Adipose tissue (tissue), 3 donors: ENCODE measurements around the gene KCNMB4. TPM values are rescaled to one million over a fixed set of nuclear protein-coding genes. Genes with fewer than 3 reads are reported as not detected.

ENCODE experiments used
- H3K27ac ChIP-seq: one replicate; pipeline ENCODE4 v1.5.1; 2013; ENCODE audit warnings: low read depth, low read length
- WGBS, 3 donors: extraction: QIAGEN DNeasy Blood & Tissue Kit; methylation state at CpG; one replicate each; pipeline ENCODE4 v1.1.7; 2013; 5-methylcytosine and 5-hydroxymethylcytosine counted together
- polyA plus RNA-seq, 3 donors: library from polyadenylated mRNA; stranded (reverse); fragments of 200-250 nt; gene quantifications; one replicate each; pipeline ENCODE4 v1.2.3, GENCODE V29; 2013
- donor health status: healthy with polysubstance abuse.
- donor health status: Bipolar disorder and iron deficiency.
- donor health status: healthy.

KCNMB4 gene, protein sequence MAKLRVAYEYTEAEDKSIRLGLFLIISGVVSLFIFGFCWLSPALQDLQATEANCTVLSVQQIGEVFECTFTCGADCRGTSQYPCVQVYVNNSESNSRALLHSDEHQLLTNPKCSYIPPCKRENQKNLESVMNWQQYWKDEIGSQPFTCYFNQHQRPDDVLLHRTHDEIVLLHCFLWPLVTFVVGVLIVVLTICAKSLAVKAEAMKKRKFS
- 1 to 10 TPM in 2 of 3 donors, under 1 TPM in 1; 0.58 to 3.7 (median 1.1) TPM for polyA plus RNA-seq

GRCh38 chr12:70365648-70366518 lies at the start of gene KCNMB4:
Gene KCNMB4 (plus strand): TSS chr12:70366290. CDS start chr12:70366735, 445 bp downstream.
- WGBS, 3 donors: 0 to 1% (median 0%) methylated on average over 73 to 83 of the region's 88 CpGs
- no peak within 1 kb of the TSS for H3K27ac ChIP-seq

- H3K27ac ChIP-seq: no peak overlapping the region
- 55 to 89% (median 57%) methylated on average over 3 of the region's 3 CpGs for WGBS, 3 donors
Measured at GRCh38 chr12:70317781-70318180, 48.3 kb upstream of the KCNMB4 start.

GRCh38 chr12:70319605-70320004 lies 46.5 kb upstream of the KCNMB4 start:
- WGBS, 3 donors: 68 to 96% (median 70%) methylated on average over 4 of the region's 4 CpGs
- H3K27ac ChIP-seq: no peak overlapping the region

DNA sequence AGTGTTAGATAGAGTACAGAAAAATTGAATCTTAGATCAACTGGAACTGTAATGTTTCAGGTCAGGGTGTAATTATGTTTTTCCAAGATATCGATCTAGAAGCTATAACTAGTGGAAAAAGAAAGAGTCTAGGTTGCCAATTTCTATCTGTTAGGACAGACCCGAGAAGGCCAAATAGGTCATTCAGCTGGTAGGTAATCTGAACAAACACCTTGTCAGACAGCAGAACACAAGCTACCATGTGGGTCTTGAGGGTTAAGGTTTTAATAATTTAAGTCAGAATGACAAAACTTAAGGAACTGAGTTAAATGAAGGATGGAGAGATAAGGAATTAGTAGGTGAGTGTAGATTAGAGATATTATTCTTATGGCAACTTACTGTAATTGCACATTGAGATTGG lies 44.9 kb upstream of the KCNMB4 start:
- 85 to 97% (median 93%) methylated on average over 2 of the region's 2 CpGs for WGBS, 3 donors
- H3K27ac ChIP-seq: no peak overlapping the region

- 97 to 100% (median 99%) methylated on average over 2 of the region's 2 CpGs for WGBS, 3 donors
- H3K27ac ChIP-seq: no peak overlapping the region
Measured at GRCh38 chr12:70327541-70327940, 38.5 kb upstream of the KCNMB4 start.

GRCh38 chr12:70329728-70330127 lies 36.4 kb upstream of the KCNMB4 start:
- 96 to 98% (median 97%) methylated on average over 3 of the region's 3 CpGs for WGBS, 3 donors
- H3K27ac ChIP-seq: no peak overlapping the region

DNA sequence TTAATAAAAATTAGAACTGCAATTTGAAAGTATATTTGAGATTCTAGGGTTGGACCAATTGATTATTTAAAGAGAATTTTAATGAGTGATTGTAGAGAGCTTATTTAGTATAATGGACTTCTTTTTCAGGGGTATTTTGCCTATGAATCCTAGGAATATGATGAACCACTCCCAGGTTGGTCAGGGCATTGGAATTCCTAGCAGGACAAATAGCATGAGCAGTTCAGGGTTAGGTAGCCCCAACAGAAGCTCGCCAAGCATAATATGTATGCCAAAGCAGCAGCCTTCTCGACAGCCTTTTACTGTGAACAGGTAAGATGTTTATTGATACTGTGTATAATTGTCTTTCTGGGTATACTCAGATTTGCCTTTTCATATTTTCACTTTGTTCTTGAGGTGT lies 35.9 kb upstream of the KCNMB4 start:
- 95% methylated on average over 2 of the region's 2 CpGs for WGBS, 3 donors
- no peak overlapping the region for H3K27ac ChIP-seq

- H3K27ac ChIP-seq: no peak overlapping the region
Measured at GRCh38 chr12:70332236-70332635, 33.9 kb upstream of the KCNMB4 start.

DNA sequence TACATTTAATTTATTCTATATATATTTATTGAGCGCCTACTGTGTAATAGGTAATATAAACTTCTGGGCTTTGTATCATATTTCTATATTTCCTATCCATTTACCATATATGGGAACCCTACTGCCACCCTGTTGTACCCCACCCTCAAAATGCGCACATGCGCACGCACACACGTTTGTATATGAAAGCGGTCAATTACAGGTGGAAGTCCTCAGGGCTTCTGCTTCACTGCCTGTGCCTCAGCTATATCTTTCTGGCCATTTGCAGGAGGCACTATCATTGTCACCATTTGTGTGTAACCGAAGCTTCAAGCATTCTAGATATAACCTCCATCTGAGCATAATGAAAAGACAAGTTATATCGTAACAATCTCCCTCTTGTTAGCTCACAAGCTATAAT lies 31.3 kb upstream of the KCNMB4 start:
- 96 to 98% (median 98%) methylated on average over 8 of the region's 8 CpGs for WGBS, 3 donors

GRCh38 chr12:70338531-70338930 lies 27.6 kb upstream of the KCNMB4 start:
- no peak overlapping the region for H3K27ac ChIP-seq
- 94 to 98% (median 97%) methylated on average over 2 of the region's 2 CpGs for WGBS, 3 donors

More for the DNA sequence above, 31.3 kb upstream of the KCNMB4 start:
- H3K27ac ChIP-seq: no peak overlapping the region

DNA sequence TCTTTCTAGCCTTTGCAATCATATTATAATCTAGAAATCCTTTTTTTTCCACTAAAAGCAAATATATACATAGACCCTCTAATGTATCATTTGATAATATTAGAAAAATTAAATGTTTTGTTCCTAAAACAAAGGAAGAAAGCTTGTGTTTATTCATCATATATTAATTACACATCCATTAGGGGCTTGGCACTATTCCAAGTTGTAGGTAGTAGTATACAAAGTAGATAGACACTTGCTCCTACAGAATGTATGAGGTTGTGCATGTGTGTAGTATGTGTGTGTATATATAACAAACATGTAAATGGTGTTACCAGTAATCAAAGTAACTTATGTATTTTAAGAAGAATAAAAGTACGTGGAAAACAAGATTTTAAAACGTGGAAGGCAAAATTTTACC lies 15.0 kb upstream of the KCNMB4 start:
- WGBS, 3 donors: 94 to 98% (median 94%) methylated on average over 2 of the region's 2 CpGs
- H3K27ac ChIP-seq: no peak overlapping the region

DNA sequence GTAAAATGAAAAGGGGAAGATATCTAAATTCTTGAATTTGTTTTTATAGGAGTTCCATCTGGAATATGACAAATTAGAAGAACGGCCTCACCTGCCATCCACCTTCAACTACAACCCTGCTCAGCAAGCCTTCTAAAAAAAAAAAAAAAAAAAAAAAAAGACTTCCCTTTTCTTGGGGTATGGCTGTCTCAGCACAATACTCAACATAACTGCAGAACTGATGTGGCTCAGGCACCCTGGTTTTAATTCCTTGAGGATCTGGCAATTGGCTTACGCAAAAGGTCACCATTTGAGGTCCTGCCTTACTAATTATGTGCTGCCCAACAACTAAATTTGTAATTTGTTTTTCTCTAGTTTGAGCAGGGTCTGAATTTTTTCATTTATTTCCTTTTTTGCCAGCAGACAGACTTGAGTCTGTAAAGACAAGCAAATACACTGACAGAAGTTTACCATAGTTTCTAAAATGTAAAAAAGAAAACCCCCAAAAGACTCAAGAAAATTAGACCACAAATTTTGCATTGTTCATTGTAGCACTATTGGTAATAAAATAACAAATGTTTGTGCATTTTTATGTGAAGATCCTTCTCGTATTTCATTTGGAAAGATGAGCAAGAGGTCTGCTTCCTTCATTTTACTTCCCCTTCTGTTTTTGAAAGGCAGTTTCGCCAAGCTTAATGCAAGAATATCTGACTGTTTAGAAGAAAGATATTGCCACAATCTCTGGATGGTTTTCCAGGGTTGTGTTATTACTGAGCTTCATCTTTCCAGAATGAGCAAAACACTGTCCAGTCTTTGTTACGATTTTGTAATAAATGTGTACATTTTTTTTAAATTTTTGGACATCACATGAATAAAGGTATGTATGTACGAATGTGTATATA lies 12.1 kb upstream of the KCNMB4 start:
- 78 to 97% (median 80%) methylated on average over 6 of the region's 6 CpGs for WGBS, 3 donors
- no peak overlapping the region for H3K27ac ChIP-seq

DNA sequence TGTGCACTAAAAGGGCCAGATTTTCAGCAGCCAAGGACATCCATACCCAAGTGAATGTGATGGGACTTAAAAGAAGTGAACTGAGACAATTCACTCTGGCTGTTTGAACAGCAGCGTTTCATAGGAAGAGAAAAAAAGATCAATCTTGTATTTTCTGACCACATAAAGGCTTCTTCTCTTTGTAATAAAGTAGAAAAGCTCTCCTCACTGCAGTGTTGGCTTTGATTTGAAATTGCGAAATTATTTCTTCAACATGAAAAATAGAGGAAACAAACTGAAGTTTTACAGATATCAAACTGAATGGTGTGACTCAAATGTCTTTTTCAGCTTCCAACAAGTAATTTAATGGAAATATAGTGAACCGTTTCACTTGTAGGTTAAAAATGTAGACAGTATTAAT lies 11.3 kb upstream of the KCNMB4 start:
- H3K27ac ChIP-seq: no peak overlapping the region

DNA sequence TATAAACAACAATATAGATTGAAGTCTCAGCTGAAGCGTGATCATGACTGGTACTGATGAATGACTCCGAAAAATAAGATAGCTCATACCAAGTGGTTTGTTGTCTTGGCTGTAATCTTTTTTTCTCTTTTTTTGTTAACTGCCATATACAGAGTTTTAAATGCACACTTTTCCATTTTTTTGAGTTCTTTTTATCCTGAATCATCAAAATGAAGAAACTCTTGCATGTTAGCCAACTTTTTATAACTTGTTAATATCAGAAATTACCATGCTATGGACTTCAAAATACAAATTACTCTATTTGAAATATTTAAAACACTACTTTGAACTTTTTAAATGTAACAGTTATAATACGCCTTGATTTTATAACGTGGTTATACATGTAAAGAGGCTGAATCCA lies 10.1 kb upstream of the KCNMB4 start:
- H3K27ac ChIP-seq: no peak overlapping the region
- 96 to 98% (median 97%) methylated on average over 4 of the region's 4 CpGs for WGBS, 3 donors

More for the DNA sequence above, 11.3 kb upstream of the KCNMB4 start:
- WGBS, 3 donors: 52 to 75% (median 62%) methylated on average over 3 of the region's 3 CpGs

DNA sequence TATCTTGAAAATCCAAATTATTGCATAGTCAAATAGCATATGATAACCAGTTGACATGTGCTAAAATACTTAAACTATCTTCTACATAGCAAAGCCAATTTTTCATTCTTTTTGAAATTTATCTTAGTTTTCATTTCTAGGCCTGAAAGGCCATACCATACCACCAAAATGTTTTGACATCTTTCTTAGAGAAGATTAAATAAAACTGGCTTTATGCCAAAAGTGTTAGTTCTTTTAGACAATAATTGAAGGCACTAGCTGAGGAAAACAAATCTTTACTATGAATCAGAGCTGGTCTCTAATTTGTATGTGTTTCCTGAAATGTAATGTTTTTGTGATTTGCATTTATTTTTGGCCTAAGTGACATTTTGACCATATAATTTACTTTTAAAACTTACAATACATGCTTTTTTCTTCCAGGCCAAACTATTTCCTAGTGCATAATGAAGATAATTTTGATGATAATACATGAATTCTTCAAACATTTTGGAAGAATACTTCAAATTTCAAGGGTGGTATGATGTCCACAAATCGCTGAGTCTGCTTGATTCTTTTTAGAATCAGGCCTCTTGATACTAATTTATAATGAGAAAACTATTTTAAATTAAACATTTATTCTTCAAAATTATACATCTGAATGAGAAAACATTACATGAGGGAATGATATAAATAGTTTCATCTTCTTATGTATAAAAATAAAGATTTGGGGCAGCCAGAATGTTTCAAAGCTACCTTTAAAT lies 6.5 kb upstream of the KCNMB4 start:
- 97 to 98% (median 98%) methylated on average over 1 of the region's 1 CpG for WGBS, 3 donors
- H3K27ac ChIP-seq: no peak overlapping the region

GRCh38 chr12:70360218-70360617 lies 5.9 kb upstream of the KCNMB4 start:
- H3K27ac ChIP-seq: no peak overlapping the region

GRCh38 chr12:70364695-70365397 lies 1.2 kb upstream of the KCNMB4 start:
- 19 to 31% (median 23%) methylated on average over 16 of the region's 16 CpGs for WGBS, 3 donors
- H3K27ac ChIP-seq: no peak overlapping the region

- H3K27ac ChIP-seq: no peak overlapping the region
- WGBS, 3 donors: 1 to 3% (median 2%) methylated on average over 6 of the region's 6 CpGs
Measured at GRCh38 chr12:70365398-70365647, 767 bp upstream of the KCNMB4 start.
